Measurements from ENCODE around the gene CUX1.

DNA sequence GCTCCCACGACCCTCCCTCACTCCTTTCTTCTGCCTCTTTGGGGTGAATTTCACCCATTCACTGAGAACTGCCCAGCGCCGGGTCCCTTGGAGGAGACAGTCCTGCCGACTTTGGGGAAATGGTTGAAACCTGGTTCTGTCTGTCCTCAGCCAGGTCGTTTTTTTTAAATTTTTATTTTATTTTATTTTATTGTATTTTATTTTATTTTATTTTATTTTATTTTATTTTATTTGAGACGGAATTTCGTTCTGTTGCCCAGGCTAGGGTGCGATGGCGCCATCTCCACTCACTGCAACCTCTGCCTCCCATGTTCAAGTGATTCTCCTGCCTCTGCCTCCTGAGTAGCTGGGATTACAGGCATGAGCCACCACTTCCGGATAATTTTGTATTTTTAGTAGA is 363.3 kb downstream of the CUX1 start:
- TF ChIP-seq, protein P1, sequence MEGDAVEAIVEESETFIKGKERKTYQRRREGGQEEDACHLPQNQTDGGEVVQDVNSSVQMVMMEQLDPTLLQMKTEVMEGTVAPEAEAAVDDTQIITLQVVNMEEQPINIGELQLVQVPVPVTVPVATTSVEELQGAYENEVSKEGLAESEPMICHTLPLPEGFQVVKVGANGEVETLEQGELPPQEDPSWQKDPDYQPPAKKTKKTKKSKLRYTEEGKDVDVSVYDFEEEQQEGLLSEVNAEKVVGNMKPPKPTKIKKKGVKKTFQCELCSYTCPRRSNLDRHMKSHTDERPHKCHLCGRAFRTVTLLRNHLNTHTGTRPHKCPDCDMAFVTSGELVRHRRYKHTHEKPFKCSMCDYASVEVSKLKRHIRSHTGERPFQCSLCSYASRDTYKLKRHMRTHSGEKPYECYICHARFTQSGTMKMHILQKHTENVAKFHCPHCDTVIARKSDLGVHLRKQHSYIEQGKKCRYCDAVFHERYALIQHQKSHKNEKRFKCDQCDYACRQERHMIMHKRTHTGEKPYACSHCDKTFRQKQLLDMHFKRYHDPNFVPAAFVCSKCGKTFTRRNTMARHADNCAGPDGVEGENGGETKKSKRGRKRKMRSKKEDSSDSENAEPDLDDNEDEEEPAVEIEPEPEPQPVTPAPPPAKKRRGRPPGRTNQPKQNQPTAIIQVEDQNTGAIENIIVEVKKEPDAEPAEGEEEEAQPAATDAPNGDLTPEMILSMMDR (IDR thresholded peaks at IDR 0.05) = no peak
- TF ChIP-seq EZH2 (IDR thresholded peaks at IDR 0.05) (no peak), EZH2phosphoT487 (IDR thresholded peaks at IDR 0.05) (no peak)

Measured in neural progenitor cell (in vitro differentiated cells).